NCI-H748 (cell line): ENCODE measurements around the gene IFT122.
"Not testable (repeated sequence)": the region's sequence is repeated elsewhere in the genome, so short reads cannot be mapped to it uniquely, and the experiment has no call there.

Source experiments
- DNase-seq: peaks from one replicate; lab custom pipeline; 2025; ENCODE audit not compliant: unreplicated experiment; lab: John Stamatoyannopoulos, UW

Gene IFT122

GRCh38 chr3:129494499-129494898 lies 54.5 kb downstream of the IFT122 start:
- not testable (repeated sequence) for DNase-seq

DNA sequence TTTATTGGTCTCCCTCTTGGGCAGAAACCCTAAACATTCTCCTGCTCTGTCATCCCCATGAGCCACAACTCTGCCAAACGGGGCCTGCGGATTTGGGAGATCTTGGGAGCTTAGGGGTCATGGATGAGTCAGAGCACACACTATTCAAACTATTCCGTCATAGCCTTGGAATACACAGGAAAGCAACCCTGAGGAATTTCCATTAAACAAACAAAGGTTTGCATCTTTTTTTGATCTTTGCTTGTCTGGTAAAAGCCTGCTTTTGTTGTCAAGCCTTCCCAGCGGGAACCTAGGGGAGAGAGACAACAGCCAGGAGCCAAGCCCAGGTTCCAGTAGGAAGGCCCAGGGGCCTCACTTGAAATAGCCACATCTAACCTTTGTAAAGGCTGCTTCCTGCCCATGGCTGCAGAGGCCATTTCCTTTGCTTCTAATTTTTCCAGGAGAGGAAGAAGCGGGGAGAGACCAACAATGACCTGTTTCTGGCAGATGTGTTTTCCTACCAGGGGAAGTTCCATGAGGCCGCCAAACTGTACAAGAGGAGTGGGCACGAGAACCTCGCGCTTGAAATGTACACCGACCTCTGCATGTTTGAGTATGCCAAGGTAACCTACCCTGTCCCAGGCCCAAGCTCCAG lies 55.1 kb downstream of the IFT122 start:
- DNase-seq, result not testable (repeated sequence)

GRCh38 chr3:129497876-129498275 lies 57.9 kb downstream of the IFT122 start:
- DNase-seq, result not testable (repeated sequence)

GRCh38 chr3:129498603-129499488 lies 58.8 kb downstream of the IFT122 start:
- DNase-seq, result not testable (repeated sequence)

GRCh38 chr3:129499604-129500333 lies 59.7 kb downstream of the IFT122 start:
- not testable (repeated sequence) for DNase-seq

- no peak for DNase-seq
Observed at GRCh38 chr3:129500334-129500658, 60.3 kb downstream of the IFT122 start.

GRCh38 chr3:129501630-129502029 lies 61.6 kb downstream of the IFT122 start:
- no peak for DNase-seq

GRCh38 chr3:129502641-129503408 lies 62.8 kb downstream of the IFT122 start:
- peak; percentile 46 for DNase-seq

DNA sequence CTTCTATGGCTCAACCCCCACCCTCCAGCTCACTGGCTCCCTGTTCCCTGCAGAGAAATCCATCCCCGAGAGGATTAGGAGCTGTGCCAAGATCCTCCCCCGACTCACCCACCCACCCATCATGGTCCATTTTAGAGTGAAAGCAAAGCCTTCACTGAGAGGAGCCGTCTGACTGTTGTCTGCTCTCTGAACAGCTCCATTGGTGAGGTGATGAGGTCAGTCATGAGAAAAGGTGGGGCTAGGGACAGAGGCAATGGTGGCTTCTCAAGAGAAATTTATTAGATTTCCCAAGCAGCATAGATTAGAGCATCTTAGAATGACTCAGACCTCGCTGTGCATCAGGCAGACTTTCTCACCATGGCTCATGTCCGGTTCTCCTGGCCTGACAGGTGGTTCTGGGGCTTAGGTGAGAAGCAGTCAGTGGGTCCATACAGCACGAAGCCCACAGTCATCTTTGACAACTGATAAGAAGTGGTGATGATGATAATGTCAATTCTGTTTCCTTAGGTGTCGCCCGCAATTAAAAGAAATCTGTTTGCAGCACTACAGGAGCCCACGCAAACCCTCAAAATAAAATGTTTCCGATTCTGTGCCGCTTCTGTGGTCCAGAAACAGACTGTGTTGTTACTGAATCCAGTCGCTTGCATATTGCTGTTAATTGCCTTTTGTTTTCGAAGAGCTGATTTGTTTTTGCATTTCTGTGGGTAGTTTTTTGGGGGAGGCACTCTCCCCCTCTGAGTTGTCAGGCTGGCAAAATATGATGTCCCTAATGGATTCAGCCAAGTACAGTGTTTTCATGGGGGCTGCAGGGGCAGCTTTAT lies 63.7 kb downstream of the IFT122 start:
- DNase-seq, result peak; percentile 34

GRCh38 chr3:129504471-129505100 lies 64.6 kb downstream of the IFT122 start:
- DNase-seq, result no peak

GRCh38 chr3:129505341-129505740 lies 65.3 kb downstream of the IFT122 start:
- DNase-seq, result peak; percentile 10

- DNase-seq, result peak; percentile 94
Observed at GRCh38 chr3:129506231-129506742, 66.3 kb downstream of the IFT122 start.

DNA sequence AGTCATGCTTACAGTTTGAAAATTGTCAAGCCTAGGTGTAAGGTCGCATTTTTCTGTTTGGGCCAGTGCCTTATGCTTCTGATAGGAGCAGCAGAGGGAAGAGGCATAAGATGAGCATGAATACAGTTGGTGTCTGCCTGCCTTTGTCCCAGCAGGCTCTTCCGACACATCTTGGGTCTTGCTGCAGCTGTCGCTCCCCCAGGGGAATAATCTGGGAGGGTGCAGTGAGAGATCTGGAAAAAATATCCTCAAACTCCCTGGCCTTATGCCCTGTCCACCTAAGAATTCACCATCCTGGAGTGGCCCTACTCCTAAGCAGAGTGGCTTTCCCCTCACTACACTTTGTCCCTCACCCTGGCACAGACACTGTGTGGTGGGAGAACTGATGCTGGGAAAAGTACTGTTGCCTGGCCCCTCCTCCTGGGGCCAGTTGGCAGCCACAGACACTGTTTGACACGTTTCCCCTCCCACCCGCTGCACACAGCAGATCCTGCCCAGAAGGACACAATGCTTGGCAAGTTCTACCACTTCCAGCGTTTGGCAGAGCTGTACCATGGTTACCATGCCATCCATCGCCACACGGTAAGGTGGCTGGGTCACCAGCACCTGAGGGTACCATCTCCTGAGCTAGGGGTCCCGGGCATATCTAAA lies 67.3 kb downstream of the IFT122 start:
- DNase-seq, result no peak

DNA sequence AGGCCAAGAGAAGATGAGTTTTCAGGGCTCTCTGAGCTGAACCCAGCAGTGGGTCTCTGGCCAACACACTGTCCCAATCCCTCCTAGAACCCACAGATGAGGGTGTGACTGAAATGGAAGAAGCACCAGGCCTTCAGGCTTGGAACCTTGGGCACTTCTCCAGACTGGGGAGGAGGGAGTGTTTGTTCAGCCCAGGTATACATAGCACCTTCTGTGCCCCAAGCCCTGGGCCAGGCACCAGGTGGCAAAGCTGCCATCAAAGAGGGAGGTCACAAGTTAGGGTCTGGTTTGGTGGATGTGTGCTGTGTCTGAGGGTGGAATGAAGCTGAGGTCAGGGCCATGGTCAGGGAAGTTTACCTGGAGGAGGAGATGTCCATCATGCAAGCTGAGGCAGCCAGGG lies 72.6 kb downstream of the IFT122 start:
- DNase-seq, result no peak

DNA sequence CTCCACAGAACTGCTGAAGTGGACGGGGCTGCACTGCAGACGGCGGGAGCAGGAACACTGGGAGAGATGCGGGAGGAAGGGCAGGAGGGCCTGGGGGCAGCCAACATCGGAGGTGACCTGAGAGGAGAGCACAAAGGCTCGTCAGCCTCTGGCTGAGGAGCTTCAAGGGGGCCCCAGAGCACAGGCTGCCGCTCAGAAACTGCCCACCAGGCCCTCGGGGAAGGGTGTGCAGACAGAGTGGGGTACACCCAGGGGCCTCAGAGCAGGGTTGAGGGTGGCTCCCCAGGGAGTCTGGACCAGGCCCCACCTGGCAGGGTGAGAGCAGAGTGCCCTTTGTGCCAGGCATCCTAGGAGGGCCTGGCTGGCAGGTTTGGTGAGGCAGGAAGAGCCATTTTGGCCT lies 73.7 kb downstream of the IFT122 start:
- DNase-seq, result no peak

- no peak for DNase-seq
Observed at GRCh38 chr3:129514110-129514509, 74.1 kb downstream of the IFT122 start.

DNA sequence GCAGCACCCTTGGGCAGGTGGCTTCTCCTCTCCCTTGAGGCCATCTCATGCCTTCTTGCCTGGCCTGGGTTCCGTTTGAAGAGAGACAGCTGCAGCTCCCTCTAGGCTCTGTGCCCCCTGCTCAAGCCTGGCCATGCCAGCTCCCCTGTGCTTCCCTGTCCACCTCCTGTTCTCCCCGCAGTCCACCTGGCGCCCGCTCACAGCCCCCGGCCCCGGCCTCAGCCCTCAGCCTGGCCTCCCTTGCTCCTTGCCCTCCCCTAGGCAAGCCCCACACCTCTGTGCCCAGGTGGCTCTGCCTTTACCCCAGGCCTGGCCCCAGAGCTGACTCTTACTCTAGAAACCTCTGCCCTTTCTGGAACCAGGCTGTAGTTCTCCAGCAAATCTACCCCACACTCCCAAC lies 74.5 kb downstream of the IFT122 start:
- DNase-seq, result no peak

- DNase-seq, result not testable (repeated sequence)
Observed at GRCh38 chr3:129515108-129515820, 75.2 kb downstream of the IFT122 start.
